SU-DHL-6 (cell line): ENCODE measurements around the gene PEX11A.

Experiments used
- H2AFZ ChIP-seq: fragments of 200-600 bp; sonication (generic); 2 replicates; pipeline ENCODE4 v1.6.1; 2014; ENCODE audit warnings: low read depth, mild to moderate bottlenecking, moderate library complexity, mixed read lengths, antibody characterized with exemption, low read length; ENCODE audit not compliant: severe bottlenecking
- H3F3A ChIP-seq: fragments of 200-600 bp; shearing (Covaris generic); 2 replicates; pipeline ENCODE4 v1.6.0; 2016; ENCODE audit warnings: antibody characterized with exemption, mild to moderate bottlenecking; ENCODE audit not compliant: insufficient read depth
- H3K27ac ChIP-seq: fragments of 200-600 bp; sonication (generic); 2 replicates; pipeline ENCODE4 v1.5.1; 2016; ENCODE audit warnings: low read depth, mild to moderate bottlenecking, low read length, moderate library complexity, mixed read lengths
- H3K27me3 ChIP-seq: fragments of 200-600 bp; sonication (generic), shearing (Covaris generic); 2 replicates; pipeline ENCODE4 v1.6.0; 2014; ENCODE audit warnings: mild to moderate bottlenecking, low read length
- H3K36me3 ChIP-seq: fragments of 200-600 bp; sonication (generic); 2 replicates; pipeline ENCODE4 v1.6.1; 2014; ENCODE audit warnings: mild to moderate bottlenecking, low read length, mixed read lengths
- H3K4me2 ChIP-seq: fragments of 300-600, 200-600 bp; shearing (Covaris generic), sonication (generic); 2 replicates; pipeline ENCODE4 v1.6.0; 2014; ENCODE audit warnings: low read length, low read depth, mild to moderate bottlenecking; ENCODE audit not compliant: poor library complexity, severe bottlenecking
- H3K4me3 ChIP-seq: fragments of 200-600 bp; sonication (generic); 2 replicates; pipeline ENCODE4 v1.5.1; 2014; ENCODE audit warnings: antibody characterized with exemption, low read length, mild to moderate bottlenecking, mixed read lengths; ENCODE audit not compliant: insufficient read depth, poor library complexity, severe bottlenecking
- H3K79me2 ChIP-seq: fragments of 200-600 bp; sonication (generic); 2 replicates; pipeline ENCODE4 v1.6.1; 2014; ENCODE audit warnings: mild to moderate bottlenecking, low read length, moderate library complexity; ENCODE audit not compliant: insufficient read depth
- H3K9ac ChIP-seq: fragments of 200-600 bp; sonication (generic); 2 replicates; pipeline ENCODE4 v1.7.0; 2014; ENCODE audit warnings: mild to moderate bottlenecking, low read length
- H3K9me2 ChIP-seq: fragments of 200-600 bp; sonication (generic); replicated peaks from 2 replicates; pipeline ENCODE4 v1.6.1; 2014; ENCODE audit warnings: low read length; ENCODE audit not compliant: insufficient read depth
- H3K9me3 ChIP-seq: fragments of 200-600 bp; sonication (generic); 2 replicates; pipeline ENCODE4 v1.6.1; 2014; ENCODE audit warnings: low read length, mixed read lengths; ENCODE audit not compliant: insufficient read depth
- H4K20me1 ChIP-seq: fragments of 200-600 bp; sonication (generic); 2 replicates; pipeline ENCODE4 v1.6.1; 2014; ENCODE audit warnings: low read depth, mild to moderate bottlenecking, antibody characterized with exemption, low read length, moderate library complexity, mixed read lengths
- EZH2phosphoT487 ChIP-seq: fragments of 200-600 bp; sonication (generic), shearing (Covaris generic); conservative IDR thresholded peaks from 2 replicates; pipeline ENCODE4 v1.6.1; 2018; ENCODE audit warnings: mild to moderate bottlenecking, antibody characterized with exemption, low read length, moderate library complexity, mixed read lengths
- TF ChIP-seq, protein P1 (sequence below): fragments of 200-600 bp; sonication (generic); IDR thresholded peaks from one replicate; pipeline ENCODE4 v1.5.1; 2017; ENCODE audit warnings: antibody characterized with exemption, mild to moderate bottlenecking, low read length, moderate library complexity; ENCODE audit not compliant: insufficient read depth, poor library complexity, severe bottlenecking

The PEX11A gene

DNA sequence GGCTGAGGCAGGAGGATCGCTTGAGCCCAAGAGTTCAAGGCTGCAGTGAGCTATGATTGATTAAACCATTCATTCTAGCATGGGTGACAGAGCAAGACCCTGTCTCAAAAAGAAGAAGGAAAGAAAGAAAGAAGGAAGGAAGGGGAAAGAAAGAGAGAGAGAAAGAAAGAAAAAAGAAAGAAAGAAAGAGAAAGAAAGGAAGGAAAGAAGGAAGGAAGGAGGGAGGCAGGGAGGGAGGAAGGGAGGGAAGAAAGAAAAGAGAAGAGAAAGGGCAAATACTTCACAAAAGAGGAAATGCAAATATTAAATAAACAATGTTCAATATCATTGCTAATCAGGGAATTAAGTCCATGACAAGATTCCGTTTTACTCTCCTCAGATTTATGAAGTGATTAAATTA lies 31.3 kb downstream of the PEX11A start:
- no peaks in the 10 kb centered on the region for H3F3A ChIP-seq
- H3K9me3 ChIP-seq = no peaks in the 10 kb centered on the region
- H3K27me3 ChIP-seq = 0 out of 2 replicates have a peak, but pooled peaks cover 3% of the 10 kb centered on the region
- no peaks in the 10 kb centered on the region for H3K36me3 ChIP-seq
- no peak overlapping the region for H2AFZ ChIP-seq
- no peak overlapping the region for H3K4me2 ChIP-seq
- no peaks in the 10 kb centered on the region for H3K9me2 ChIP-seq
- no peaks in the 10 kb centered on the region for H3K79me2 ChIP-seq
- H4K20me1 ChIP-seq = no peaks in the 10 kb centered on the region
- H3K9ac ChIP-seq = no peak overlapping the region
- H3K27ac ChIP-seq = no peak overlapping the region
- TF ChIP-seq EZH2phosphoT487 = no peak
- TF ChIP-seq, protein P1, sequence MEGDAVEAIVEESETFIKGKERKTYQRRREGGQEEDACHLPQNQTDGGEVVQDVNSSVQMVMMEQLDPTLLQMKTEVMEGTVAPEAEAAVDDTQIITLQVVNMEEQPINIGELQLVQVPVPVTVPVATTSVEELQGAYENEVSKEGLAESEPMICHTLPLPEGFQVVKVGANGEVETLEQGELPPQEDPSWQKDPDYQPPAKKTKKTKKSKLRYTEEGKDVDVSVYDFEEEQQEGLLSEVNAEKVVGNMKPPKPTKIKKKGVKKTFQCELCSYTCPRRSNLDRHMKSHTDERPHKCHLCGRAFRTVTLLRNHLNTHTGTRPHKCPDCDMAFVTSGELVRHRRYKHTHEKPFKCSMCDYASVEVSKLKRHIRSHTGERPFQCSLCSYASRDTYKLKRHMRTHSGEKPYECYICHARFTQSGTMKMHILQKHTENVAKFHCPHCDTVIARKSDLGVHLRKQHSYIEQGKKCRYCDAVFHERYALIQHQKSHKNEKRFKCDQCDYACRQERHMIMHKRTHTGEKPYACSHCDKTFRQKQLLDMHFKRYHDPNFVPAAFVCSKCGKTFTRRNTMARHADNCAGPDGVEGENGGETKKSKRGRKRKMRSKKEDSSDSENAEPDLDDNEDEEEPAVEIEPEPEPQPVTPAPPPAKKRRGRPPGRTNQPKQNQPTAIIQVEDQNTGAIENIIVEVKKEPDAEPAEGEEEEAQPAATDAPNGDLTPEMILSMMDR = no peak
- H3K4me3 ChIP-seq = no peak overlapping the region

DNA sequence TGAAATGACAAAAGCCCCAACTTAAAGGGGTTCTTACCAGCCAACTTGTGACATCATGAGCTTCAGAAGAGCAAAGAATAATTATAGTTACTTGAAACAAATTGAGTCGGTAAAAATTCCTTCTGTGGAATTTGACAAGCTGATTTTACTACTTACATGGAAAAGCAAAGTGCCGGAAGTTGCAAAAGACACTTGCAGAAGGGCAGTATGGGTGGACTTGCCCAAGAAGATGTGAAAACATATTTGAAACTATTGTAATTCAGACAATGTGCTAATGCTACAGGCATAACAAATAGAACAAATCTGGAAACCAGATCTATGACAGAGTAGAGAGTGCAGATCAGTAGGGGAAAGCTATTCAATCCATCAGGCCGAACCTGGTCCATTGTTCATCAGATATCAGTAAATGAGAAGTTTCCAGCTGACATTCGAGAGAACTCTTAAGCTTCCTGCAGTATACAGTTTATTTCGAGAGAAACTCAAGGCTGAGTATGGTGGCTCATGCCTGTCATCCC lies 32.8 kb downstream of the PEX11A start:
- Histone ChIP-seq H3K79me2 (no peaks in the 10 kb centered on the region), H2AFZ (no peak overlapping the region), H3K9me2 (no peaks in the 10 kb centered on the region), H3K36me3 (no peaks in the 10 kb centered on the region), H3K27ac (no peak overlapping the region), H3K9ac (no peak overlapping the region), H3K4me2 (no peak overlapping the region), H3F3A (no peaks in the 10 kb centered on the region), H3K27me3 (0 out of 2 replicates have a peak, but pooled peaks cover 3% of the 10 kb centered on the region), H3K9me3 (no peaks in the 10 kb centered on the region), H4K20me1 (no peaks in the 10 kb centered on the region), H3K4me3 (no peak overlapping the region)
- TF ChIP-seq EZH2phosphoT487 = no peak
- TF ChIP-seq, protein P1 = no peak

DNA sequence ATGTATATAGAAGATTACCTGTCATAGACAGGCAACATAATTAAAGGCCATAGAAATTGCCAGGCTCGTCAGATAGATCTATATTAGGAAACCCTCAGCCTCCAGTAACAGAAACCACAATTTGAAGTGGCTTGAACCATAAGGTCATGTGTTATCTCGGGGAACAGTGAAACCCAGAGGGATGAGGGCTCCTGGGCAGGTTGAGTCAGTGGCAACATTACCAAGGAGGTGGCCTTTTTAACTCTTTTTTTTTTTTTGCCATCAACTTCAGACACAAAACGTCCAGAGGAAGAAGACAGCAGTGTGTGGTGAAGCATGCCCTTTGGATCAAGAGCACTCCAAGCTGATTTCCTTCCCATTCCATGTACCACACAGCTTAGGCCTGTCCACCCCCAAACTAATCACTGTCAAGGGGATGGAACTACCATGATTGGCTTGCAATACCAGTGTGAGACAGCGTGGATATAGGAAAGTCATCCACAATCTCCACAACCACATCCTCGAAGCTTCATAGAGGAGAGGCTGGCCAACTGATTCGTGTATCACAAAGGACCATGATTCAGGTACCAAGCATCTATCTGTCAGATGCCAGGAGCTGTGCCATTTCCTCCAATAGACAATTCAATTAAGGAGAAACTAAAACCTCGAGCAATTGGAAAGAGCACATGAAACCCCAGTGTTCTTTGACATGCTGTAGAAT lies 34.3 kb downstream of the PEX11A start:
- Histone ChIP-seq H3K4me2 (no peak overlapping the region), H3K9ac (no peak overlapping the region), H3K79me2 (no peaks in the 10 kb centered on the region), H4K20me1 (no peaks in the 10 kb centered on the region), H3K9me3 (no peaks in the 10 kb centered on the region), H3K27me3 (0 out of 2 replicates have a peak, but pooled peaks cover 3% of the 10 kb centered on the region), H3F3A (no peaks in the 10 kb centered on the region), H3K4me3 (no peak overlapping the region), H3K27ac (no peak overlapping the region), H2AFZ (no peak overlapping the region), H3K36me3 (no peaks in the 10 kb centered on the region), H3K9me2 (no peaks in the 10 kb centered on the region)
- TF ChIP-seq, protein P1 = no peak
- TF ChIP-seq EZH2phosphoT487 = no peak
